ENCODE results near the gene ACOT13. TPM values are rescaled to one million over a fixed set of nuclear protein-coding genes. Genes with fewer than 3 reads are reported as not detected.

Gene ACOT13
- total and polyA plus RNA-seq, 2 of the 8 experiments (the other 6 are each of a cell fraction or from before 2014, with no cell fraction given): 27.6 to 40.6 TPM

DNA sequence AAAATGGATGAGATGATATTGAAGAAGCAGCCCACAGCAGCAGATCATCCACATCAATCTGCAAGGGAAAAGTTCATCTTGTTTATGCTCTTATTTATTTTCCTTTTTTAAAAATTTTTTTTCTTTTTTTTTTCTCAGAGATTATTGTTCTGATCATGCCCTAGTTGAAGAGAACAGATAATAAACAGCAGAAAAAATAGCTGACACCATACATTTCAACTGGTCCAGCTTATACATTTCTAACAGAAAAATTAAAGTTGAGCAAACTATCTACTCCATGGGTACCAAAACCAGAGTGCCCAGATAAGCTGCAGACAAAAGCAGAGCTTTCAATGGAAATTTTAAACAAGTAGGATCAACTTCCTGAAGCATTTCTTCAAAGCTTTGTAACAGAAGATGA, 30.2 kb upstream of the ACOT13 start (continued):
- TF ChIP-seq SAP30 (IDR thresholded peaks at IDR 0.05; ENCODE audit: insufficient read depth, insufficient replicate concordance, low read length) (no peak), BACH1 (IDR thresholded peaks at IDR 0.05; ENCODE audit: low read length) (no peak), SRF (IDR thresholded peaks at IDR 0.05; ENCODE audit: low read depth, low read length) (no peak), TAF7 (optimal IDR thresholded peaks at IDR 0.05; ENCODE audit: borderline replicate concordance, low read depth, low read length) (no peak), RNF2 (IDR thresholded peaks at IDR 0.05; ENCODE audit: borderline replicate concordance, low read depth, low read length, missing control alignments, poor library complexity, severe bottlenecking) (no peak)
